ENCODE results near the gene TAF11.

- no peak for TF ChIP-seq POLR2A (IDR thresholded peaks at IDR 0.05)
- TF ChIP-seq, protein P1, sequence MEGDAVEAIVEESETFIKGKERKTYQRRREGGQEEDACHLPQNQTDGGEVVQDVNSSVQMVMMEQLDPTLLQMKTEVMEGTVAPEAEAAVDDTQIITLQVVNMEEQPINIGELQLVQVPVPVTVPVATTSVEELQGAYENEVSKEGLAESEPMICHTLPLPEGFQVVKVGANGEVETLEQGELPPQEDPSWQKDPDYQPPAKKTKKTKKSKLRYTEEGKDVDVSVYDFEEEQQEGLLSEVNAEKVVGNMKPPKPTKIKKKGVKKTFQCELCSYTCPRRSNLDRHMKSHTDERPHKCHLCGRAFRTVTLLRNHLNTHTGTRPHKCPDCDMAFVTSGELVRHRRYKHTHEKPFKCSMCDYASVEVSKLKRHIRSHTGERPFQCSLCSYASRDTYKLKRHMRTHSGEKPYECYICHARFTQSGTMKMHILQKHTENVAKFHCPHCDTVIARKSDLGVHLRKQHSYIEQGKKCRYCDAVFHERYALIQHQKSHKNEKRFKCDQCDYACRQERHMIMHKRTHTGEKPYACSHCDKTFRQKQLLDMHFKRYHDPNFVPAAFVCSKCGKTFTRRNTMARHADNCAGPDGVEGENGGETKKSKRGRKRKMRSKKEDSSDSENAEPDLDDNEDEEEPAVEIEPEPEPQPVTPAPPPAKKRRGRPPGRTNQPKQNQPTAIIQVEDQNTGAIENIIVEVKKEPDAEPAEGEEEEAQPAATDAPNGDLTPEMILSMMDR (IDR thresholded peaks at IDR 0.05), result no peak
Observed at GRCh38 chr6:34859951-34860350, 27.9 kb downstream of the TAF11 start.
